Small intestine (tissue), 7 donors: ENCODE data around the gene CCL27. TPM values are rescaled to one million over a fixed set of nuclear protein-coding genes. Genes with fewer than 3 reads are reported as not detected.
A peak's percentile ranks its signal among the peaks of the same experiment; 100 is the strongest.

Source experiments
- DNase-seq, 2 donors: peaks; one replicate each; pipeline versions ENCODE4 v3.0.0 to v3.0.0-alpha.2; 2013
- FAIRE-seq: peaks from 2 replicates; lab custom pipeline; 2012; peaks lifted over from hg19 to GRCh38; lab: Jason Lieb, UNC
- H3K27ac ChIP-seq, 3 donors: one replicate each; pipeline ENCODE4 v1.5.1; 2013; ENCODE audit warnings: low read length in 2 of 3, mild to moderate bottlenecking in 2 of 3, control low read depth in 1 of 3, inconsistent platforms in 1 of 3, low read depth in 1 of 3, moderate library complexity in 1 of 3
- H3K27me3 ChIP-seq, 3 donors: one replicate each; pipeline ENCODE4 v1.6.1; 2013; ENCODE audit warnings: low read length in 3 of 3, inconsistent platforms in 1 of 3; ENCODE audit not compliant: control insufficient read depth in 3 of 3, insufficient read depth in 3 of 3
- H3K36me3 ChIP-seq, 3 donors: one replicate each; pipeline ENCODE4 v1.6.1; 2013; ENCODE audit warnings: low read length in 3 of 3, inconsistent platforms in 1 of 3, low read depth in 1 of 3, mild to moderate bottlenecking in 1 of 3, moderate library complexity in 1 of 3; ENCODE audit not compliant: control insufficient read depth in 3 of 3, insufficient read depth in 2 of 3
- H3K4me1 ChIP-seq, 3 donors: one replicate each; pipeline ENCODE4 v1.6.1; 2013; ENCODE audit warnings: low read length in 2 of 3, inconsistent platforms in 1 of 3, low read depth in 1 of 3, mild to moderate bottlenecking in 1 of 3, moderate library complexity in 1 of 3; ENCODE audit not compliant: control insufficient read depth in 3 of 3, insufficient read depth in 2 of 3
- H3K4me3 ChIP-seq, 3 donors: one replicate each; pipeline ENCODE4 v1.5.1; 2013; ENCODE audit warnings: low read length in 3 of 3, control low read depth in 1 of 3, inconsistent platforms in 1 of 3, low read depth in 1 of 3, mild to moderate bottlenecking in 1 of 3, moderate library complexity in 1 of 3
- H3K9me3 ChIP-seq, 2 donors: one replicate each; pipeline ENCODE4 v1.6.1; 2013; ENCODE audit warnings: low read depth in 1 of 2, low read length in 1 of 2; ENCODE audit not compliant: control insufficient read depth in 2 of 2, insufficient read depth in 1 of 2
- WGBS, 3 donors: extraction: QIAGEN DNeasy Blood & Tissue Kit; methylation state at CpG; one replicate each; pipeline ENCODE4 v1.1.7; 2013; 5-methylcytosine and 5-hydroxymethylcytosine counted together
- polyA plus RNA-seq, 4 donors: library from polyadenylated mRNA; stranded (reverse) in 3 of 4; unstranded in 1 of 4; fragments of 200-250 nt in 3 of 4; fragments of 120-200 nt in 1 of 4; gene quantifications; one replicate each; pipeline versions ENCODE4 v1.2.1 to v1.2.3, GENCODE V29; 2013
- donor health status: healthy with polysubstance abuse.
- donor health status: control.
- donor health status: control.
- donor health status: Bipolar disorder and iron deficiency.
- donor health status: healthy.

The CCL27 gene
- polyA plus RNA-seq, 4 donors: 0.09 to 0.89 (median 0.24) TPM; not detected in 1

GRCh38 chr9:34658461-34658860 is 4.0 kb downstream of the CCL27 start:
- FAIRE-seq: no peak
- peaks cover 0 to 22% (median 0%) of the 10 kb centered on the region in 3 donors for H3K4me1 ChIP-seq
- WGBS, 3 donors: 92 to 96% (median 94%) methylated on average over 14 of the region's 14 CpGs
- no peaks in the 10 kb centered on the region for H3K9me3 ChIP-seq
- H3K27me3 ChIP-seq: no peaks in the 10 kb centered on the region
- no peak overlapping the region for H3K4me3 ChIP-seq
- no peak overlapping the region for H3K27ac ChIP-seq
- H3K36me3 ChIP-seq: peaks cover 2 to 41% (median 3%) of the 10 kb centered on the region in 3 donors
- DNase-seq: no peak

GRCh38 chr9:34656992-34657391 is 5.5 kb downstream of the CCL27 start:
- FAIRE-seq: no peak
- no peak overlapping the region for H3K4me3 ChIP-seq
- DNase-seq: no peak
- WGBS, 3 donors: 81 to 89% (median 85%) methylated on average over 5 of the region's 5 CpGs
- H3K4me1 ChIP-seq: peaks cover 0 to 35% (median 4%) of the 10 kb centered on the region in 3 donors
- H3K36me3 ChIP-seq: peaks cover 2 to 32% (median 3%) of the 10 kb centered on the region in 3 donors
- no peaks in the 10 kb centered on the region for H3K27me3 ChIP-seq
- no peaks in the 10 kb centered on the region for H3K9me3 ChIP-seq
- H3K27ac ChIP-seq: no peak overlapping the region

- Histone ChIP-seq H3K27me3 (no peaks in the 10 kb centered on the region), H3K4me1 (peaks cover 0 to 48% (median 5%) of the 10 kb centered on the region in 3 donors), H3K4me3 (no peak overlapping the region), H3K27ac (peak overlapping the region in 1 of 3 donors; percentile 43), H3K9me3 (no peaks in the 10 kb centered on the region), H3K36me3 (peaks cover 0 to 26% (median 1%) of the 10 kb centered on the region in 3 donors)
- FAIRE-seq (no peak), DNase-seq (no peak)
- WGBS, 3 donors: 75 to 86% (median 79%) methylated on average over 5 of the region's 5 CpGs
These were observed 7.1 kb downstream of the CCL27 start for GRCh38 chr9:34655394-34655793.

GRCh38 chr9:34654323-34655051 is 8.0 kb downstream of the CCL27 start:
- 49 to 64% (median 59%) methylated on average over 11 of the region's 11 CpGs for WGBS, 3 donors
- peaks cover 0 to 26% (median 1%) of the 10 kb centered on the region in 3 donors for H3K36me3 ChIP-seq
- H3K27me3 ChIP-seq: no peaks in the 10 kb centered on the region
- FAIRE-seq (no peak), DNase-seq (no peak)
- H3K9me3 ChIP-seq: no peaks in the 10 kb centered on the region
- no peak overlapping the region for H3K4me3 ChIP-seq
- peak overlapping the region in 1 of 3 donors; percentile 87 for H3K27ac ChIP-seq
- H3K4me1 ChIP-seq: peaks cover 0 to 48% (median 5%) of the 10 kb centered on the region in 3 donors

GRCh38 chr9:34653151-34654072 is 9.0 kb downstream of the CCL27 start:
- WGBS, 3 donors: 47 to 62% (median 61%) methylated on average over 11 of the region's 11 CpGs
- H3K9me3 ChIP-seq: no peaks in the 10 kb centered on the region
- H3K27me3 ChIP-seq: no peaks in the 10 kb centered on the region
- peaks cover 0 to 54% (median 5%) of the 10 kb centered on the region in 3 donors for H3K4me1 ChIP-seq
- H3K4me3 ChIP-seq: peak overlapping the region in 1 of 3 donors; percentile 0
- H3K36me3 ChIP-seq: peaks cover 0 to 36% (median 9%) of the 10 kb centered on the region in 3 donors
- peak overlapping the region in 2 of 3 donors; percentile 16 to 87 for H3K27ac ChIP-seq
- FAIRE-seq (no peak), DNase-seq (no peak)

- Histone ChIP-seq H3K4me3 (peak overlapping the region in 1 of 3 donors; percentile 31), H3K27me3 (no peaks in the 10 kb centered on the region), H3K36me3 (peaks cover 0 to 41% (median 9%) of the 10 kb centered on the region in 3 donors), H3K9me3 (no peaks in the 10 kb centered on the region), H3K4me1 (peaks cover 0 to 62% (median 9%) of the 10 kb centered on the region in 3 donors), H3K27ac (peak overlapping the region; percentile 87 to 91 (median 90))
- FAIRE-seq: no peak
- WGBS, 3 donors: 20 to 31% (median 29%) methylated on average over 5 of the region's 5 CpGs
- DNase-seq: no peak
These were observed 9.9 kb downstream of the CCL27 start for GRCh38 chr9:34652602-34653000.

GRCh38 chr9:34651876-34652601 is 10.4 kb downstream of the CCL27 start, which contains the start of gene IL11RA:
Gene IL11RA (plus strand): TSS chr9:34652185. CDS start chr9:34655218, 3,033 bp downstream.
- Histone ChIP-seq H3K9me3 (no peaks in the 10 kb centered on the region), H3K27ac (peak within 1 kb of the TSS; percentile 87 to 91 (median 90)), H3K4me1 (peaks cover 0 to 66% (median 9%) of the 10 kb centered on the region in 3 donors), H3K27me3 (no peaks in the 10 kb centered on the region), H3K36me3 (peaks cover 0 to 36% (median 9%) of the 10 kb centered on the region in 3 donors), H3K4me3 (peak within 1 kb of the TSS in 2 of 3 donors; percentile 4 to 31)
- DNase-seq: peak; percentile 94 to 97
- FAIRE-seq: no peak
- WGBS, 3 donors: 5 to 18% (median 9%) methylated on average over 21 to 24 of the region's 24 CpGs
